HG02884 (cell line): Measurements from ENCODE around the gene UBA6.
"Not testable (repeated sequence)": the region's sequence is repeated elsewhere in the genome, so short reads cannot be mapped to it uniquely, and the experiment has no call there.

Experiments
- ATAC-seq: cut with Tn5 transposase; IDR thresholded peaks from one replicate; pipeline ENCODE4 v1.9.1; 2021; ENCODE audit warnings: mild to moderate bottlenecking, moderate library complexity; ENCODE audit not compliant: unreplicated experiment

Gene UBA6

GRCh38 chr4:67700738-67701516 is at the start of gene UBA6:
Gene UBA6, minus strand, starts transcription at chr4:67701155. Its CDS starts 36 bp downstream, at chr4:67701119.
- peak; percentile 98 for ATAC-seq

GRCh38 chr4:67750691-67751090 is 49.7 kb upstream of the UBA6 start:
- no peak for ATAC-seq

- no peak for ATAC-seq
These were observed 48.3 kb upstream of the UBA6 start for GRCh38 chr4:67749286-67749685.

- ATAC-seq, result no peak
These were observed 46.0 kb upstream of the UBA6 start for GRCh38 chr4:67746797-67747495.

GRCh38 chr4:67744561-67745283 is 43.8 kb upstream of the UBA6 start:
- no peak for ATAC-seq

- no peak for ATAC-seq
These were observed 42.2 kb upstream of the UBA6 start for GRCh38 chr4:67743194-67743593.

GRCh38 chr4:67736262-67736661 is 35.3 kb upstream of the UBA6 start:
- no peak for ATAC-seq

- no peak for ATAC-seq
These were observed 34.4 kb upstream of the UBA6 start for GRCh38 chr4:67735325-67735724.

- not testable (repeated sequence) for ATAC-seq
These were observed 29.6 kb upstream of the UBA6 start for GRCh38 chr4:67730511-67730910.

GRCh38 chr4:67727124-67727850 is 26.3 kb upstream of the UBA6 start:
- no peak for ATAC-seq

- no peak for ATAC-seq
These were observed 25.0 kb upstream of the UBA6 start for GRCh38 chr4:67725981-67726380.

GRCh38 chr4:67725132-67725531 is 24.2 kb upstream of the UBA6 start:
- ATAC-seq, result no peak

- ATAC-seq, result no peak
These were observed 23.0 kb upstream of the UBA6 start for GRCh38 chr4:67723949-67724348.

- ATAC-seq, result no peak
These were observed 22.4 kb upstream of the UBA6 start for GRCh38 chr4:67723341-67723740.

GRCh38 chr4:67721770-67722597 is 21.0 kb upstream of the UBA6 start:
- no peak for ATAC-seq

- no peak for ATAC-seq
These were observed 20.4 kb upstream of the UBA6 start for GRCh38 chr4:67721315-67721769.

- no peak for ATAC-seq
These were observed 19.1 kb upstream of the UBA6 start for GRCh38 chr4:67719953-67720617.

- ATAC-seq, result no peak
These were observed 17.9 kb upstream of the UBA6 start for GRCh38 chr4:67718848-67719247.

GRCh38 chr4:67717586-67717985 is 16.6 kb upstream of the UBA6 start:
- no peak for ATAC-seq

- no peak for ATAC-seq
These were observed 14.0 kb upstream of the UBA6 start for GRCh38 chr4:67714955-67715354.
